Vagina (tissue), 2 donors: ENCODE results near the gene COL6A5. TPM values are rescaled to one million over a fixed set of nuclear protein-coding genes. Genes with fewer than 3 reads are reported as not detected.
"Not testable (repeated sequence)": the region's sequence is repeated elsewhere in the genome, so short reads cannot be mapped to it uniquely, and the experiment has no call there.

Source experiments
- DNase-seq, 2 donors: peaks; one replicate each; pipeline ENCODE4 v3.0.0-alpha.2; 2017; ENCODE audit errors: extremely low spot score in 2 of 2
- H3K27ac ChIP-seq: fragments of 200-600 bp; sonication (generic); one replicate; pipeline ENCODE4 v1.5.1; 2019
- H3K27me3 ChIP-seq: fragments of 200-600 bp; sonication (generic); one replicate; pipeline ENCODE4 v1.5.1; 2019
- H3K36me3 ChIP-seq, 2 donors: fragments of 200-600 bp; sonication (generic); one replicate each; pipeline ENCODE4 v1.5.1; 2017 to 2019
- H3K4me1 ChIP-seq: fragments of 200-600 bp; sonication (generic); one replicate; pipeline ENCODE4 v1.5.1; 2019
- H3K4me3 ChIP-seq, 2 donors: fragments of 200-600 bp; sonication (generic); 1 replicate in 1 of 2; 2 replicates in 1 of 2; pipeline ENCODE4 v1.5.1; 2016 to 2019
- H3K9me3 ChIP-seq: fragments of 200-600 bp; sonication (generic); one replicate; pipeline ENCODE4 v1.5.1; 2019
- CTCF ChIP-seq, 3 experiments: fragments of 450-650 bp in 2 of 3; fragments of 200-600 bp in 1 of 3; sonication (generic) in 1 of 3; IDR thresholded peaks; one replicate each; pipeline ENCODE4 v1.5.1; 2017 to 2019; ENCODE audit warnings: antibody characterized with exemption in 3 of 3, mild to moderate bottlenecking in 2 of 3, moderate library complexity in 2 of 3
- POLR2A ChIP-seq, 2 donors: fragments of 450-650 bp; IDR thresholded peaks; one replicate each; pipeline ENCODE4 v1.6.1; 2017; ENCODE audit warnings: antibody characterized with exemption in 2 of 2, mild to moderate bottlenecking in 2 of 2, moderate library complexity in 2 of 2
- POLR2AphosphoS5 ChIP-seq, 2 donors: sonication (generic); formaldehyde crosslinking; IDR thresholded peaks; one replicate each; pipeline ENCODE4 v1.9.0; 2017; ENCODE audit warnings: antibody characterized with exemption in 2 of 2, mild to moderate bottlenecking in 2 of 2, low read depth in 1 of 2; ENCODE audit not compliant: insufficient read depth in 1 of 2
- intact Hi-C: fragments of 100-400 bp; cut with DNase I; formaldehyde crosslinking; loops from one replicate; pipeline ENCODE4 v1.15.1; 2023
- total RNA-seq: library from RNA; depleted of rRNA; stranded (reverse); fragments of >200 nt; gene quantifications from one replicate; pipeline ENCODE4 v1.2.3, GENCODE V29; 2016

COL6A5 gene
- total RNA-seq, 1 donor from 2014 or later: not detected

- TF ChIP-seq POLR2AphosphoS5 (IDR thresholded peaks at IDR 0.05; ENCODE audit: insufficient read depth in 1 of 2, low read depth in 1 of 2) (no peak), CTCF (IDR thresholded peaks at IDR 0.05) (no peak), POLR2A (IDR thresholded peaks at IDR 0.05) (no peak)
- Histone ChIP-seq H3K4me1 (no peaks in the 10 kb centered on the region), H3K27ac (no peak overlapping the region), H3K4me3 (no peak overlapping the region), H3K27me3 (no peaks in the 10 kb centered on the region), H3K9me3 (no peaks in the 10 kb centered on the region), H3K36me3 (no peaks in the 10 kb centered on the region)
- intact Hi-C loops: no loop called here
- DNase-seq: no peak
Measured at GRCh38 chr3:130430266-130430665, 84.8 kb downstream of the COL6A5 start.

- intact Hi-C loops, H3K4me3 ChIP-seq, H3K27me3 ChIP-seq, H3K4me1 ChIP-seq, H3K9me3 ChIP-seq, H3K36me3 ChIP-seq, DNase-seq, H3K27ac ChIP-seq: not testable (repeated sequence)
Measured at GRCh38 chr3:130432086-130432485, 86.6 kb downstream of the COL6A5 start.

GRCh38 chr3:130433306-130433705, 87.8 kb downstream of the COL6A5 start:
- Histone ChIP-seq H3K27ac (no peak overlapping the region), H3K27me3 (no peaks in the 10 kb centered on the region), H3K9me3 (no peaks in the 10 kb centered on the region), H3K4me3 (no peak overlapping the region), H3K36me3 (no peaks in the 10 kb centered on the region), H3K4me1 (no peaks in the 10 kb centered on the region)
- intact Hi-C loops: no loop called here
- no peak for DNase-seq
- no peak for TF ChIP-seq POLR2AphosphoS5 (IDR thresholded peaks at IDR 0.05; ENCODE audit: insufficient read depth in 1 of 2, low read depth in 1 of 2)

GRCh38 chr3:130442284-130442683, 96.8 kb downstream of the COL6A5 start:
- Histone ChIP-seq H3K4me1 (no peaks in the 10 kb centered on the region), H3K27me3 (no peaks in the 10 kb centered on the region), H3K27ac (no peak overlapping the region), H3K9me3 (no peaks in the 10 kb centered on the region), H3K36me3 (no peaks in the 10 kb centered on the region), H3K4me3 (no peak overlapping the region)
- no peak for DNase-seq
- TF ChIP-seq POLR2A (IDR thresholded peaks at IDR 0.05) (no peak), POLR2AphosphoS5 (IDR thresholded peaks at IDR 0.05; ENCODE audit: insufficient read depth in 1 of 2, low read depth in 1 of 2) (no peak), CTCF (IDR thresholded peaks at IDR 0.05) (no peak)
- intact Hi-C loops: no loop called here

GRCh38 chr3:130446840-130447239, 101.4 kb downstream of the COL6A5 start:
- H3K9me3 ChIP-seq, H3K4me3 ChIP-seq, H3K4me1 ChIP-seq, DNase-seq, H3K27me3 ChIP-seq, intact Hi-C loops, H3K27ac ChIP-seq, H3K36me3 ChIP-seq: not testable (repeated sequence)

- H3K4me3 ChIP-seq, DNase-seq, H3K4me1 ChIP-seq: not testable (repeated sequence)
Measured at GRCh38 chr3:130448155-130448554, 102.7 kb downstream of the COL6A5 start.

GRCh38 chr3:130456540-130456939, 111.1 kb downstream of the COL6A5 start:
- TF ChIP-seq CTCF (IDR thresholded peaks at IDR 0.05) (no peak), POLR2AphosphoS5 (IDR thresholded peaks at IDR 0.05; ENCODE audit: insufficient read depth in 1 of 2, low read depth in 1 of 2) (no peak), POLR2A (IDR thresholded peaks at IDR 0.05) (no peak)
- Histone ChIP-seq H3K4me1 (no peaks in the 10 kb centered on the region), H3K27ac (no peak overlapping the region), H3K36me3 (no peaks in the 10 kb centered on the region), H3K9me3 (no peaks in the 10 kb centered on the region), H3K4me3 (no peak overlapping the region), H3K27me3 (no peaks in the 10 kb centered on the region)
- DNase-seq: no peak
- intact Hi-C loops: no loop called here

More at GRCh38 chr3:130448155-130448554, 102.7 kb downstream of the COL6A5 start:
- intact Hi-C loops, H3K27ac ChIP-seq, H3K36me3 ChIP-seq, H3K9me3 ChIP-seq, H3K27me3 ChIP-seq: not testable (repeated sequence)
